ENCODE results near the gene MAP3K6.

MAP3K6 gene

DNA sequence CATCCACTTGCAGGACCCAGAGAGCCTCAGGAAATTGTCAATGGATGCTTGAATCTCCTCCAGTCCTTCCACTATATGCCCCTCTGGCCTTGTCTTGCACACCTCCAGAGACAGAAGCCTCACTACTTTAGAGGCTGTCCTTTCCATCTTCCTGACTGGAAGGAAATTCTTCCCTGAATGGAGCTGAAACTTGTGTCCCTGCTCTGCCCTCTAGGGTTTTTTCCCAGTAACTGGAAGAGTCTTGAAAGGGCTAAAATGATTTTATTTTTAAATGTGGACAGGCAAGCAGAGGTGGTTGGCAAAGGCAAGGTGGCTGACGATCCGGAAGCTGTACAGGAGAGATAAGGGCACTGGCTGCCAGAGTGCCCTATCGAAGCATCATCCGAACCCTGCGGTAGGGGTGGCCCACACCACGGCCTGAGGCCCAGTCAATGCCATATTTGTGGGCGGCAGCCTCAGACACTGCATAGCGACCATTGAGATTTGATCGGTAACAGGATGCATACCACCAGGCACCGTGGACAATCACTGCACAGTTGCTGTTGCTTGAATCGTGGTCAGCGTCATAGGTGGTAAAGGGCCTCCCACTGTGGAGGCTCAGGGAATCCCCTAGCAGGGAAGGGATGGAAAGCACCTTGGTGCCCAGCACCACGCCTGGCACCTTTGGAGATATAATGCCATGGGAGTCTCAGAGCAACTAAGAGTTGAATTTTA is 2.3 kb upstream of the MAP3K6 start:
- TF ChIP-seq RAD21 (IDR thresholded peaks at IDR 0.05; ENCODE audit: low read depth) (peak; percentile 13; the same call in 1 of the 2 replicates), TAF1 (IDR thresholded peaks at IDR 0.05; ENCODE audit: low read depth) (no peak), EGR1 (IDR thresholded peaks at IDR 0.05) (no peak)

DNA sequence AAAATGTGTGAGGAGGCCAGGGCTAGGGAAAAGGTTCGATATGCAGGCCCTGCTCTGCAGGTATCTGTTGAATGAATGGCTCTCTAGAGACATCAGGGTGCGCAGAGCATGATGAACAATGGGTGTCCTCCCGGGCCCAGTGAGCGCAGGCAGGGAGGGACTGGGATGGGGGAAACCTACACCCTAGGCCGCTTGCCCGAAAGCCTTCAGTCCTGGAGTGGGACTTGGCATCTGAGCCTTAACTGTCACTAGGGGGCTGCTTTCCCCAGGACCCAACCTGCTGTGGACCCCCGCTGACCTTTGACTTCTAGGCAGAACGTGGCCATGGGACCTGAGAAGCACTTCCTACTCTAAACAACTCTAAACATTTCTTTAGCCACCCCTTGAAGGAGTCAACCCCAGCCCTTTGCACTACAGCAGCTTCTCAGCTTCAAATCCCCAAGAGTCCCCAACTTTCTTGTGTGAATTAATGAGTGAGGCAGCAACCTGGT is 444 bp upstream of the MAP3K6 start:
- TF ChIP-seq NFIC (IDR thresholded peaks at IDR 0.05), result no peak
- TF ChIP-seq EP300 (IDR thresholded peaks at IDR 0.05; ENCODE audit: borderline replicate concordance), result no peak; the same call in 1 of the 2 replicates

DNA sequence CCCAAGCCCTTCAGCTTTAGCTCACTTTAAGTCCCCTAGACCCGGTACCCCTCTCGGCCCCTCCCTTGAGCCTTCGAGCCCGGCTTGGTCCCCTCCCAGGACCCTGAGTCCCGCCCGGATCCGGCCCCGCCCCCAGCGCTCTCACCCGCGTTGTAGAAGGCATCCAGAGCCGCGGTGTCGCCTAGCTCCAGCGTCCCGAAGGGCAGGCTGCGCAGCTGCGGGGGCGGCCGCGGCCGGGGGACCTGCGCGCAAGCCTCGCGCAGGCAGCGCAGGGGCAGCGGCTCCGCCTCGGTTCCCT is 699 bp downstream of the MAP3K6 start:
- TF ChIP-seq EGR1 (IDR thresholded peaks at IDR 0.05) (peak; percentile 89), FOXM1 (IDR thresholded peaks at IDR 0.05; ENCODE audit: borderline replicate concordance, low read depth) (no peak)

DNA sequence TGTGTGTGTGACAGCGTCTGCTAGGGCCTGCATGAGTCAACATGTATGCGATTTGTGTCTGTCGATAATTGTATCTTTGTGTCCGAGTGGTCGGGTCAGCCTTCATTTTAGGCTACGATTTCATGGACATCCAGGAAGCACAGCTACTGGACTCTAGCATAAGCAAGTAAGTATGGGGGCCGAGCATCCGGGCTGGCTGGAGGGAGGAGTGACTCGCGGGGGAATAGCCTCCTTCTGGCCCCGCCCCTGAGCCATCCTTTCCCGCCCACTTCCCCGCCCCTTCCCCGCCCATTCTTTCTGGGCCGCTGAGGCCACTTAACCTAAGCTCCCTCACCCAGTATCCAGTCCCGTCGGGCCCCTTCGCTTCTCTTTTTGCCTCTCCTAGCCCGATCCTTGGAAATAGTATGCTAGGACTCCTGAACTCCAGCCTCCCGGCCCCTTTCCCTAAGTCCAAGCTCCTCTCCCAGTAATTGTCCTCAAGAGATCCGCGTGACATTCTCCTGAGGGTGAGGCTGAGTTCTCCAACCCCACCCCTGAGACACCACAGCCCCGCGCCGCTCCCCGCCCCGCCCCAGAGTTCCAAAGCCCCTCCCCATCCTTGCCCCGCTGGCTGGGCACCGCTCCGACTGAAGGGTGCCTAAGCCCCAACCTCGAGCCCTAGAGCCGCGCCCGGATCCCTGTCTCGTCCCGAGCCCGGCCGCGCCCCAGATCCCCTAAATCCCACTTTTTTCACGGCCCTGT is 1.2 kb downstream of the MAP3K6 start:
- TF ChIP-seq EP300 (IDR thresholded peaks at IDR 0.05; ENCODE audit: borderline replicate concordance), result peak; percentile 58; the same call in 1 of the 2 replicates
- no peak for TF ChIP-seq NFIC (IDR thresholded peaks at IDR 0.05)
- TF ChIP-seq, protein P1, sequence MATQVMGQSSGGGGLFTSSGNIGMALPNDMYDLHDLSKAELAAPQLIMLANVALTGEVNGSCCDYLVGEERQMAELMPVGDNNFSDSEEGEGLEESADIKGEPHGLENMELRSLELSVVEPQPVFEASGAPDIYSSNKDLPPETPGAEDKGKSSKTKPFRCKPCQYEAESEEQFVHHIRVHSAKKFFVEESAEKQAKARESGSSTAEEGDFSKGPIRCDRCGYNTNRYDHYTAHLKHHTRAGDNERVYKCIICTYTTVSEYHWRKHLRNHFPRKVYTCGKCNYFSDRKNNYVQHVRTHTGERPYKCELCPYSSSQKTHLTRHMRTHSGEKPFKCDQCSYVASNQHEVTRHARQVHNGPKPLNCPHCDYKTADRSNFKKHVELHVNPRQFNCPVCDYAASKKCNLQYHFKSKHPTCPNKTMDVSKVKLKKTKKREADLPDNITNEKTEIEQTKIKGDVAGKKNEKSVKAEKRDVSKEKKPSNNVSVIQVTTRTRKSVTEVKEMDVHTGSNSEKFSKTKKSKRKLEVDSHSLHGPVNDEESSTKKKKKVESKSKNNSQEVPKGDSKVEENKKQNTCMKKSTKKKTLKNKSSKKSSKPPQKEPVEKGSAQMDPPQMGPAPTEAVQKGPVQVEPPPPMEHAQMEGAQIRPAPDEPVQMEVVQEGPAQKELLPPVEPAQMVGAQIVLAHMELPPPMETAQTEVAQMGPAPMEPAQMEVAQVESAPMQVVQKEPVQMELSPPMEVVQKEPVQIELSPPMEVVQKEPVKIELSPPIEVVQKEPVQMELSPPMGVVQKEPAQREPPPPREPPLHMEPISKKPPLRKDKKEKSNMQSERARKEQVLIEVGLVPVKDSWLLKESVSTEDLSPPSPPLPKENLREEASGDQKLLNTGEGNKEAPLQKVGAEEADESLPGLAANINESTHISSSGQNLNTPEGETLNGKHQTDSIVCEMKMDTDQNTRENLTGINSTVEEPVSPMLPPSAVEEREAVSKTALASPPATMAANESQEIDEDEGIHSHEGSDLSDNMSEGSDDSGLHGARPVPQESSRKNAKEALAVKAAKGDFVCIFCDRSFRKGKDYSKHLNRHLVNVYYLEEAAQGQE (IDR thresholded peaks at IDR 0.05; ENCODE audit: low read depth), result no peak
- no peak for TF ChIP-seq TEAD4 (IDR thresholded peaks at IDR 0.05)
- TF ChIP-seq, protein P2, sequence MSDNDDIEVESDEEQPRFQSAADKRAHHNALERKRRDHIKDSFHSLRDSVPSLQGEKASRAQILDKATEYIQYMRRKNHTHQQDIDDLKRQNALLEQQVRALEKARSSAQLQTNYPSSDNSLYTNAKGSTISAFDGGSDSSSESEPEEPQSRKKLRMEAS (IDR thresholded peaks at IDR 0.05), result no peak
- TF ChIP-seq CREB1 (IDR thresholded peaks at IDR 0.05; ENCODE audit: low read depth), result no peak
- TF ChIP-seq EGR1 (IDR thresholded peaks at IDR 0.05), result no peak
- 0 out of 2 replicates have a peak, but pooled peaks have one; percentile 8 for TF ChIP-seq TAF1 (IDR thresholded peaks at IDR 0.05; ENCODE audit: low read depth)
- TF ChIP-seq ZBTB7A (IDR thresholded peaks at IDR 0.05; ENCODE audit: low read depth), result peak; percentile 72
- no peak for TF ChIP-seq CEBPB (IDR thresholded peaks at IDR 0.05)
- TF ChIP-seq RAD21 (IDR thresholded peaks at IDR 0.05; ENCODE audit: low read depth), result no peak
- TF ChIP-seq, protein P3, sequence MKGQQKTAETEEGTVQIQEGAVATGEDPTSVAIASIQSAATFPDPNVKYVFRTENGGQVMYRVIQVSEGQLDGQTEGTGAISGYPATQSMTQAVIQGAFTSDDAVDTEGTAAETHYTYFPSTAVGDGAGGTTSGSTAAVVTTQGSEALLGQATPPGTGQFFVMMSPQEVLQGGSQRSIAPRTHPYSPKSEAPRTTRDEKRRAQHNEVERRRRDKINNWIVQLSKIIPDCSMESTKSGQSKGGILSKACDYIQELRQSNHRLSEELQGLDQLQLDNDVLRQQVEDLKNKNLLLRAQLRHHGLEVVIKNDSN (IDR thresholded peaks at IDR 0.05), result no peak
- no peak for TF ChIP-seq TCF12 (IDR thresholded peaks at IDR 0.05; ENCODE audit: low read depth)
- no peak for TF ChIP-seq YY1 (IDR thresholded peaks at IDR 0.05; ENCODE audit: low read depth)
- no peak for TF ChIP-seq FOXM1 (IDR thresholded peaks at IDR 0.05; ENCODE audit: borderline replicate concordance, low read depth)

DNA sequence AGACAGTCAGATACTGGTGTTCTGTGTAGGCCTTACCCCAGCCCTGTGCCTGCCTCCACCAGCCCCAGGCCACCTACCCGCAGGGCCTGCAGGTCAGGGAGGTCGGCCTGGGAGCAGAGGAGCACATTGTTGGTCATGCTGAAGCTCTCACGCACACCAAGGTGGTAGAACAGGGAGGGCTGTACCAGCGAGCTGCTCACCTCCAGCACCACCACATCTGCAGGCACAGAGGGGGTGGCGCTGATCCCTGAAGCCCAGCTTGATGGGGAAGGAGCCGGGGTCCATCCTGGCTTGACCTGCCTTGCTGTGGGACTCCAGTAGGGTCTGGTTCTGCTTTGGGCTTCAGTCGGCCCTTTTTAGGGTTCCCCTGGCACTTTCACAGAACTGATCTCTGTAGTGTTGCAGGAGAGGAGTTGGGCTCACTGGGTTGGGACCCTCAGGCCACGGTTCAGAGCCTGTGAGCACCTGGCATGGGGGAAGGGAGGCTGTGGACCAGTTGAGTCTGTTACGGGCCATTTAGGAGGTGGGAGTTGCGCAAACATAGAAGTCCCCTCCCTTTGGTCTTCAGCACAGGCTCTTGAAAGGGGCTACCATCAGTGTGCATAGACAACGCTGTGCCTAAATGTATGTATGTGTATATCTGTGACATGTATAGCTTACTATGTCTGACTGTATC is 1.9 kb downstream of the MAP3K6 start:
- TF ChIP-seq ZBTB7A (IDR thresholded peaks at IDR 0.05; ENCODE audit: low read depth), result no peak
- no peak for TF ChIP-seq CEBPB (IDR thresholded peaks at IDR 0.05)
- TF ChIP-seq, protein P1 (IDR thresholded peaks at IDR 0.05; ENCODE audit: low read depth), result no peak
- TF ChIP-seq CREB1 (IDR thresholded peaks at IDR 0.05; ENCODE audit: low read depth), result no peak
- no peak for TF ChIP-seq EP300 (IDR thresholded peaks at IDR 0.05; ENCODE audit: borderline replicate concordance)
- TF ChIP-seq FOXM1 (IDR thresholded peaks at IDR 0.05; ENCODE audit: borderline replicate concordance, low read depth), result no peak
- TF ChIP-seq, protein P2 (IDR thresholded peaks at IDR 0.05), result no peak
- no peak for TF ChIP-seq TAF1 (IDR thresholded peaks at IDR 0.05; ENCODE audit: low read depth)

Measured in Ishikawa (cell line).